Liver (tissue), 3 donors: ENCODE results near the gene P4HA2.

ENCODE experiments used
- EGR1 ChIP-seq, 2 donors: IDR thresholded peaks; 2 replicates each; pipeline ENCODE4 v1.6.1; 2016 to 2018; ENCODE audit warnings: antibody characterized with exemption in 2 of 2, low read depth in 2 of 2
- FOXA1 ChIP-seq: IDR thresholded peaks from 2 replicates; pipeline ENCODE4 v1.6.1; 2016; ENCODE audit warnings: antibody characterized with exemption
- GABPA ChIP-seq, 2 donors: IDR thresholded peaks in 1 of 2; conservative IDR thresholded peaks in 1 of 2; 2 replicates each; pipeline ENCODE4 v1.6.1; 2016; ENCODE audit warnings: antibody characterized with exemption in 2 of 2, mild to moderate bottlenecking in 1 of 2, moderate library complexity in 1 of 2
- JUND ChIP-seq, 2 donors: IDR thresholded peaks; 2 replicates each; pipeline ENCODE4 v1.6.1; 2016; ENCODE audit warnings: antibody characterized with exemption in 2 of 2
- MAX ChIP-seq: IDR thresholded peaks from 2 replicates; pipeline ENCODE4 v1.6.1; 2016; ENCODE audit warnings: antibody characterized with exemption
- RAD21 ChIP-seq, 2 donors: IDR thresholded peaks; 2 replicates each; pipeline ENCODE4 v1.6.1; 2016; ENCODE audit warnings: antibody characterized with exemption in 2 of 2, mild to moderate bottlenecking in 2 of 2
- SP1 ChIP-seq: IDR thresholded peaks from 2 replicates; pipeline ENCODE4 v1.6.1; 2018; ENCODE audit warnings: antibody characterized with exemption, mild to moderate bottlenecking
- TAF1 ChIP-seq: conservative IDR thresholded peaks from 2 replicates; pipeline ENCODE4 v1.6.1; 2016; ENCODE audit warnings: antibody characterized with exemption, mild to moderate bottlenecking
- YY1 ChIP-seq: IDR thresholded peaks from 2 replicates; pipeline ENCODE4 v1.6.1; 2016; ENCODE audit warnings: antibody characterized with exemption, mild to moderate bottlenecking
- ZBTB33 ChIP-seq: IDR thresholded peaks from 2 replicates; pipeline ENCODE4 v1.6.1; 2016; ENCODE audit warnings: antibody characterized with exemption
- TF ChIP-seq, protein P1 (sequence below): fragments of 150-350 bp; IDR thresholded peaks from 2 replicates; pipeline ENCODE4 v1.5.1; 2017; ENCODE audit warnings: improper control_type of control experiment, low read depth, low read length; ENCODE audit not compliant: missing input control
- TF ChIP-seq, protein P2 (sequence below): IDR thresholded peaks from 2 replicates; pipeline ENCODE4 v1.6.1; 2016; ENCODE audit warnings: antibody characterized with exemption
- donor health status: healthy.
- donor health status: healthy.

- no peak for TF ChIP-seq JUND (IDR thresholded peaks at IDR 0.05)
- TF ChIP-seq GABPA (IDR thresholded peaks at IDR 0.05 in 1 of 2, conservative IDR thresholded peaks at IDR 0.05 in 1 of 2) = no peak
- TF ChIP-seq TAF1 = no peak
- TF ChIP-seq, protein P1, sequence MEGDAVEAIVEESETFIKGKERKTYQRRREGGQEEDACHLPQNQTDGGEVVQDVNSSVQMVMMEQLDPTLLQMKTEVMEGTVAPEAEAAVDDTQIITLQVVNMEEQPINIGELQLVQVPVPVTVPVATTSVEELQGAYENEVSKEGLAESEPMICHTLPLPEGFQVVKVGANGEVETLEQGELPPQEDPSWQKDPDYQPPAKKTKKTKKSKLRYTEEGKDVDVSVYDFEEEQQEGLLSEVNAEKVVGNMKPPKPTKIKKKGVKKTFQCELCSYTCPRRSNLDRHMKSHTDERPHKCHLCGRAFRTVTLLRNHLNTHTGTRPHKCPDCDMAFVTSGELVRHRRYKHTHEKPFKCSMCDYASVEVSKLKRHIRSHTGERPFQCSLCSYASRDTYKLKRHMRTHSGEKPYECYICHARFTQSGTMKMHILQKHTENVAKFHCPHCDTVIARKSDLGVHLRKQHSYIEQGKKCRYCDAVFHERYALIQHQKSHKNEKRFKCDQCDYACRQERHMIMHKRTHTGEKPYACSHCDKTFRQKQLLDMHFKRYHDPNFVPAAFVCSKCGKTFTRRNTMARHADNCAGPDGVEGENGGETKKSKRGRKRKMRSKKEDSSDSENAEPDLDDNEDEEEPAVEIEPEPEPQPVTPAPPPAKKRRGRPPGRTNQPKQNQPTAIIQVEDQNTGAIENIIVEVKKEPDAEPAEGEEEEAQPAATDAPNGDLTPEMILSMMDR = no peak
- TF ChIP-seq RAD21 (IDR thresholded peaks at IDR 0.05) = no peak
- TF ChIP-seq FOXA1 = no peak
- TF ChIP-seq, protein P2, sequence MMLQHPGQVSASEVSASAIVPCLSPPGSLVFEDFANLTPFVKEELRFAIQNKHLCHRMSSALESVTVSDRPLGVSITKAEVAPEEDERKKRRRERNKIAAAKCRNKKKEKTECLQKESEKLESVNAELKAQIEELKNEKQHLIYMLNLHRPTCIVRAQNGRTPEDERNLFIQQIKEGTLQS = no peak
- no peak for TF ChIP-seq YY1
- no peak for TF ChIP-seq EGR1 (IDR thresholded peaks at IDR 0.05; ENCODE audit: low read depth in 2 of 2)
- no peak for TF ChIP-seq ZBTB33
- TF ChIP-seq MAX = no peak
- TF ChIP-seq SP1 = no peak
Measured at GRCh38 chr5:132243366-132243977, 15.8 kb upstream of the P4HA2 start.
